B cell (primary cell): ENCODE data around the gene NSUN2. TPM values are rescaled to one million over a fixed set of nuclear protein-coding genes. Genes with fewer than 3 reads are reported as not detected.
"Not testable (repeated sequence)": the region's sequence is repeated elsewhere in the genome, so short reads cannot be mapped to it uniquely, and the experiment has no call there.

ENCODE experiments used
- ATAC-seq: fragments of 200-7000 bp; cut with Tn5 transposase; one replicate; pipeline ENCODE4 v1.10.0; 2021; ENCODE audit warnings: low read depth, mild to moderate bottlenecking, moderate number of reproducible peaks, moderate library complexity
- CTCF ChIA-PET: fragments of 350-600 bp; sonication (Branson Sonifier 250); formaldehyde crosslinking; loops from one replicate; lab custom pipeline; 2021; ENCODE audit warnings: antibody characterized with exemption, inconsistent platforms; lab: Charles Lee
- POLR2A ChIA-PET: fragments of 350-600 bp; sonication (Branson Sonifier 250); formaldehyde crosslinking; loops from one replicate; lab custom pipeline; 2021; ENCODE audit warnings: antibody characterized with exemption; lab: Charles Lee
- DNase-seq: peaks from one replicate; pipeline ENCODE4 v3.0.0; 2013
- H2AFZ ChIP-seq: 2 replicates; pipeline ENCODE4 v1.6.1; 2012; ENCODE audit warnings: mild to moderate bottlenecking, low read depth, low read length; ENCODE audit not compliant: insufficient read depth, poor library complexity, severe bottlenecking
- H3K27ac ChIP-seq, 2 donors: 1 replicate in 1 of 2; 2 replicates in 1 of 2; pipeline ENCODE4 v1.5.1; 2012 to 2013; ENCODE audit warnings: low read length in 2 of 2, mild to moderate bottlenecking in 2 of 2, moderate library complexity in 1 of 2
- H3K27me3 ChIP-seq, 4 experiments: fragments of 200-600 bp in 1 of 4; sonication (generic) in 1 of 4; replicated peaks in 1 of 4; 1 replicate in 2 of 4; 2 replicates in 2 of 4; pipeline versions ENCODE4 v1.6.1 to v1.7.0; 2013 to 2016; ENCODE audit warnings: low read length in 3 of 4, mild to moderate bottlenecking in 2 of 4, mixed read lengths in 1 of 4, moderate library complexity in 1 of 4; ENCODE audit not compliant: insufficient read depth in 4 of 4, control insufficient read depth in 3 of 4; ENCODE audit errors: control extremely low read depth in 1 of 4
- H3K36me3 ChIP-seq, 2 experiments: replicated peaks in 1 of 2; 1 replicate in 1 of 2; 2 replicates in 1 of 2; pipeline versions ENCODE4 v1.6.1 to v1.7.1; 2013; ENCODE audit warnings: low read length in 1 of 2; ENCODE audit not compliant: insufficient read depth in 2 of 2, control insufficient read depth in 1 of 2; ENCODE audit errors: control extremely low read depth in 1 of 2, extremely low read depth in 1 of 2
- H3K4me1 ChIP-seq, 2 donors: fragments of 200-600 bp in 1 of 2; sonication (generic) in 1 of 2; 1 replicate in 1 of 2; 2 replicates in 1 of 2; pipeline versions ENCODE4 v1.5.1 to v1.6.1; 2013 to 2017; ENCODE audit warnings: low read length in 2 of 2; ENCODE audit not compliant: control insufficient read depth in 2 of 2, insufficient read depth in 2 of 2
- H3K4me2 ChIP-seq: replicated peaks from 2 replicates; pipeline ENCODE3; 2012; ENCODE audit warnings: mild to moderate bottlenecking, low read depth, low read length; ENCODE audit not compliant: poor library complexity, severe bottlenecking
- H3K4me3 ChIP-seq, 5 experiments: fragments of 200-600 bp in 1 of 5; sonication (generic) in 1 of 5; 1 replicate in 3 of 5; 2 replicates in 2 of 5; pipeline versions ENCODE4 v1.5.1 to v1.7.0; 2011 to 2016; ENCODE audit warnings: low read length in 4 of 5, mild to moderate bottlenecking in 4 of 5, low read depth in 2 of 5, control low read depth in 1 of 5, moderate library complexity in 1 of 5; ENCODE audit not compliant: insufficient read depth in 1 of 5; ENCODE audit errors: control extremely low read depth in 1 of 5, extremely low read depth in 1 of 5
- H3K79me2 ChIP-seq: fragments of 200-600 bp; sonication (generic); one replicate; pipeline ENCODE4 v1.6.0; 2016; ENCODE audit warnings: low read length; ENCODE audit not compliant: control insufficient read depth, insufficient read depth
- H3K9ac ChIP-seq: fragments of 200-600 bp; sonication (generic); 2 replicates; pipeline ENCODE4 v1.6.1; 2017; ENCODE audit warnings: mild to moderate bottlenecking, low read length, moderate library complexity
- H3K9me3 ChIP-seq, 3 donors: one replicate each; pipeline versions ENCODE4 v1.6.1 to v1.7.1; 2013; ENCODE audit warnings: low read length in 2 of 3; ENCODE audit not compliant: control insufficient read depth in 2 of 3, insufficient read depth in 1 of 3; ENCODE audit errors: control extremely low read depth in 1 of 3
- H4K20me1 ChIP-seq: 2 replicates; pipeline ENCODE4 v1.6.0; 2012; ENCODE audit warnings: mild to moderate bottlenecking, low read length; ENCODE audit not compliant: insufficient read depth, control insufficient read depth, poor library complexity, severe bottlenecking
- H3K27ac Mint-ChIP-seq: one replicate; pipeline ENCODE4 v1.8.0; 2021; ENCODE audit warnings: mixed read lengths
- H3K27me3 Mint-ChIP-seq: one replicate; pipeline ENCODE4 v1.8.0; 2021; ENCODE audit warnings: mixed read lengths
- H3K4me1 Mint-ChIP-seq: one replicate; pipeline ENCODE4 v1.8.0; 2021; ENCODE audit warnings: mixed read lengths
- H3K4me3 Mint-ChIP-seq: one replicate; pipeline ENCODE4 v1.8.0; 2021; ENCODE audit warnings: mixed read lengths
- H3K9me3 Mint-ChIP-seq: one replicate; pipeline ENCODE4 v1.8.0; 2022; ENCODE audit warnings: mixed read lengths; ENCODE audit not compliant: insufficient read depth
- EZH2 ChIP-seq: IDR thresholded peaks from 2 replicates; pipeline ENCODE4 v1.6.1; 2012; ENCODE audit warnings: borderline replicate concordance, low read depth, mild to moderate bottlenecking, moderate library complexity, low read length; ENCODE audit not compliant: insufficient read depth, poor library complexity, severe bottlenecking
- WGBS: methylation state at CpG from one replicate; pipeline ENCODE4 v1.1.5; 2013; ENCODE audit warnings: missing lambda C conversion rate; ENCODE audit not compliant: insufficient coverage; 5-methylcytosine and 5-hydroxymethylcytosine counted together
- intact Hi-C: fragments of 100-400 bp; cut with micrococcal nuclease; formaldehyde crosslinking; loops from one replicate; pipeline ENCODE4 v1.10.0; 2022
- polyA plus RNA-seq: library from polyadenylated mRNA; depleted of rRNA; stranded (reverse); fragments of >200 nt; gene quantifications from 2 replicates; pipeline ENCODE4 v1.2.3, GENCODE V29; 2012
- total RNA-seq, 2 donors: library from RNA; stranded (reverse); fragments of 120-200 nt in 1 of 2; gene quantifications; 1 replicate in 1 of 2; 2 replicates in 1 of 2; pipeline versions ENCODE4 v1.2.3 to v1.2.4, GENCODE V29; 2013 to 2022
- TF ChIP-seq, protein P1 (sequence below): fragments of 200-600 bp; IDR thresholded peaks from one replicate; pipeline ENCODE4 v1.8.0; 2022; ENCODE audit warnings: antibody characterized with exemption, mild to moderate bottlenecking

NSUN2 gene
- total and polyA plus RNA-seq, 2 donors (not counting 1 experiment from before 2014, with no cell fraction given) = 58.8 to 85.0 TPM

GRCh38 chr5:6649681-6650080 lies 16.8 kb upstream of the NSUN2 start:
- Histone ChIP-seq H3K4me3 (no peak overlapping the region), H3K9ac (no peak overlapping the region), H4K20me1 (no peaks in the 10 kb centered on the region), H3K4me1 (peaks cover 3 to 8% of the 10 kb centered on the region in 2 donors), H3K9me3 (peaks cover 0 to 8% (median 0%) of the 10 kb centered on the region in 3 donors), H3K27me3 (no peaks in the 10 kb centered on the region), H3K36me3 (peaks cover 0 to 11% of the 10 kb centered on the region in 2 experiments), H2AFZ (no peak overlapping the region), H3K4me2 (no peak overlapping the region), H3K79me2 (peaks cover 10% of the 10 kb centered on the region), H3K27ac (no peak overlapping the region)
- peaks cover 18% of the 10 kb centered on the region for H3K4me1 Mint-ChIP-seq
- no peak overlapping the region for H3K4me3 Mint-ChIP-seq
- POLR2A ChIA-PET = no interaction called here
- CTCF ChIA-PET = no interaction called here
- peaks cover 1% of the 10 kb centered on the region for H3K9me3 Mint-ChIP-seq
- 93% methylated on average over 4 of the region's 9 CpGs for WGBS
- DNase-seq = no peak
- no peak overlapping the region for H3K27ac Mint-ChIP-seq
- no peak for ATAC-seq
- TF ChIP-seq, protein P1, sequence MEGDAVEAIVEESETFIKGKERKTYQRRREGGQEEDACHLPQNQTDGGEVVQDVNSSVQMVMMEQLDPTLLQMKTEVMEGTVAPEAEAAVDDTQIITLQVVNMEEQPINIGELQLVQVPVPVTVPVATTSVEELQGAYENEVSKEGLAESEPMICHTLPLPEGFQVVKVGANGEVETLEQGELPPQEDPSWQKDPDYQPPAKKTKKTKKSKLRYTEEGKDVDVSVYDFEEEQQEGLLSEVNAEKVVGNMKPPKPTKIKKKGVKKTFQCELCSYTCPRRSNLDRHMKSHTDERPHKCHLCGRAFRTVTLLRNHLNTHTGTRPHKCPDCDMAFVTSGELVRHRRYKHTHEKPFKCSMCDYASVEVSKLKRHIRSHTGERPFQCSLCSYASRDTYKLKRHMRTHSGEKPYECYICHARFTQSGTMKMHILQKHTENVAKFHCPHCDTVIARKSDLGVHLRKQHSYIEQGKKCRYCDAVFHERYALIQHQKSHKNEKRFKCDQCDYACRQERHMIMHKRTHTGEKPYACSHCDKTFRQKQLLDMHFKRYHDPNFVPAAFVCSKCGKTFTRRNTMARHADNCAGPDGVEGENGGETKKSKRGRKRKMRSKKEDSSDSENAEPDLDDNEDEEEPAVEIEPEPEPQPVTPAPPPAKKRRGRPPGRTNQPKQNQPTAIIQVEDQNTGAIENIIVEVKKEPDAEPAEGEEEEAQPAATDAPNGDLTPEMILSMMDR = no peak
- H3K27me3 Mint-ChIP-seq = no peaks in the 10 kb centered on the region
- intact Hi-C loops = no loop called here

- ATAC-seq (no peak), DNase-seq (no peak)
- Histone ChIP-seq H3K9ac (no peak overlapping the region), H3K4me2 (no peak overlapping the region), H3K79me2 (peaks cover 15% of the 10 kb centered on the region), H3K27me3 (no peaks in the 10 kb centered on the region), H3K36me3 (peaks cover 0 to 11% of the 10 kb centered on the region in 2 experiments), H3K4me3 (no peak overlapping the region), H4K20me1 (no peaks in the 10 kb centered on the region), H2AFZ (no peak overlapping the region), H3K9me3 (peaks cover 0 to 8% (median 0%) of the 10 kb centered on the region in 3 donors), H3K27ac (no peak overlapping the region), H3K4me1 (peaks cover 3 to 8% of the 10 kb centered on the region in 2 donors)
- WGBS = 94% methylated on average over 10 of the region's 10 CpGs
- Mint-ChIP-seq H3K9me3 (peaks cover 1% of the 10 kb centered on the region), H3K4me3 (no peak overlapping the region), H3K27ac (no peak overlapping the region), H3K4me1 (peaks cover 18% of the 10 kb centered on the region), H3K27me3 (no peaks in the 10 kb centered on the region)
- intact Hi-C loops = no loop called here
- CTCF ChIA-PET = no interaction called here
- POLR2A ChIA-PET = no interaction called here
- TF ChIP-seq, protein P1 = no peak
- TF ChIP-seq EZH2 = no peak
Observed at GRCh38 chr5:6649186-6649585, 16.3 kb upstream of the NSUN2 start.

- H2AFZ ChIP-seq, H3K9me3 ChIP-seq, H3K4me1 Mint-ChIP-seq, H3K27me3 ChIP-seq, H3K27ac ChIP-seq, DNase-seq, H3K4me3 ChIP-seq, H3K4me3 Mint-ChIP-seq, H3K27me3 Mint-ChIP-seq, intact Hi-C loops, CTCF ChIA-PET, H3K9me3 Mint-ChIP-seq, H3K27ac Mint-ChIP-seq, ATAC-seq, H3K36me3 ChIP-seq, H3K9ac ChIP-seq, H4K20me1 ChIP-seq, H3K4me2 ChIP-seq, H3K4me1 ChIP-seq: not testable (repeated sequence)
- WGBS = 100% methylated on average over 2 of the region's 11 CpGs
- peaks cover 23% of the 10 kb centered on the region for H3K79me2 ChIP-seq
- POLR2A ChIA-PET = interaction anchor here (0.6 kb wide), 1 partner anchor 196 kb away, joined by 7 read pairs; no protein-coding TSS in a partner anchor
Observed at GRCh38 chr5:6645571-6646362, 12.9 kb upstream of the NSUN2 start.
